HG02884 (cell line): ENCODE results near the gene PPP3R1.

Experiments
- ATAC-seq: cut with Tn5 transposase; IDR thresholded peaks from one replicate; pipeline ENCODE4 v1.9.1; 2021; ENCODE audit warnings: mild to moderate bottlenecking, moderate library complexity; ENCODE audit not compliant: unreplicated experiment

The PPP3R1 gene

DNA sequence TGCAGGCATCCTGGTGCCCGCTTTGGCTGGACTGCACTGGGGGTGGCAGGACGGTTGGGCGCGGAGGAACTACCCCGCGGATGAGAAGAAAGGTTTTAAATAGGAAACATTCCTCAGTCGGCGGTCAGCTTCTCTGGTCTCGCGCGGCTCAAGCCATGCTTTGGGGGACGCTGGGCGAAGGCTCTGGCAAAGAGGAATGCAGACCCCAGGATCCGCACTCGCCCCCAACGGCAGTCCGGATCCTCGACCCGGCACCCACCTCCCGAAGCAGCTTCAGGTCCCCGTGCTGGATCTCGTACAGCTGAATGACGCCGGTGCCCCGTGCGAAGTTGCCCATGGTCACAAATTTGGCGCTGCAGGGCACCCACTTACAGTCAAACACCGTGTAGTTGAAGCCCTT, 95.3 kb downstream of the PPP3R1 start:
- peak; percentile 16 for ATAC-seq

DNA sequence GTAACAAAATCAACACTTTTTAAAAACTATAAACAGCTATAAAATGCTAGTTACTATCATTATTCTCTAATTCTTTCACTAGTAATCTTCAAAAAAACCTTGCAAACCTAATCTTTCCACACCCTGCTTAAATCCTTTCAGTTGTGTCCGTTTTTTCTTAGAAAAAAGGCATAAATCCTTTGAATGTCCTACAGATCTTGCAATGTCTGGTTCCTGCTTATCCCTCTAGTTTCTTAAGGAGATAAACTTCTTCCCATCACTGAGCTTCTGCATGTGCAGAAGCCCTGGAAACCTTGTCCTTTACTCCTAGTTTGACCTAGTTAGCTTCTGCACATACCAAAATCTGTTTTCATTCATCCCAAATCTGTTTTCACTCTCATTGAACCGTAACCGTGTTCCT, 95.9 kb downstream of the PPP3R1 start:
- no peak for ATAC-seq

DNA sequence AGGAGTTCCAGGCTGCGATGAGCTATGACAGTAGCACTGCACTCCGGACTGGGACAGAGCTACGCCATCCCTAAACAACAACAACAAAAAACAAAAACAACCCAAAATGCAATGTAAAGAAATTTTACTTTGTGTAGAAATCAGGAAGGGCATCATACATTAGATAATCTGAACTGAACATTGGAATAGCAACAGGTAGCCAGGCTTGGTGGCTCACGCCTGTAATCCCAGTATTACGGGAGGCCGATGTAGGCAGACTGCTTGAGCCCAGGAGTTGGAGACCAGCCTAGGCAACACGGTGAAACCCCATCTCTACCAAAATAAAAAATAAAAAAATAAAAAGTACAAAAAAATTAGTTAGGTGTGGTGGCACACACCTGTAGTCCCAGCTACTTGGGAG, 96.7 kb downstream of the PPP3R1 start:
- ATAC-seq: no peak

- ATAC-seq: no peak
Measured at GRCh38 chr2:68152681-68153347, 99.5 kb downstream of the PPP3R1 start.

DNA sequence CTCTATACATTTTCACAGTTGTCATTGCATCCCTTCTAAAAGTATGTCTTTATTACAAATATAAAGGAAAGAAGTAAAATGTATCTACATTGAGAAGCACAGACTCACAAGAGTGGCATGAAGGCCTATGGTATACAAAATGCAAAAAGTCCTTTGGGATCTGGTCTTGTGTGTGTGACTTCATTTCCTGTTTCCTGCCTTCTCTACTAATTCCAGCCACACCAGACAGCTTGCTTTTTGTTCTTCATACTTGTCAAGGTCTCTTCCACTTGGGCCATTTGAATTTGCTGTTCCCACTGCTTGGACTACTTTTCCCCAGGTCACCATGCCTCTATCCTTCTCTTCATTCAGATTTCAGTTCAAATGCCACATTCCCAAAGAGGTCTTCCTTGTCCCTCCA, 101.3 kb downstream of the PPP3R1 start:
- ATAC-seq: no peak

- ATAC-seq: no peak
Measured at GRCh38 chr2:68141875-68142274, 110.5 kb downstream of the PPP3R1 start.

GRCh38 chr2:68135448-68136320, 116.6 kb downstream of the PPP3R1 start:
- ATAC-seq: no peak

- no peak for ATAC-seq
Measured at GRCh38 chr2:68134554-68134953, 117.8 kb downstream of the PPP3R1 start.

GRCh38 chr2:68134120-68134519, 118.2 kb downstream of the PPP3R1 start:
- ATAC-seq: no peak
